HCT116 (cell line): ENCODE measurements around the gene SRGAP2C.

Experiments
- EZH2 ChIP-seq: fragments of 200-600 bp; sonication (generic); IDR thresholded peaks from 2 replicates; pipeline ENCODE4 v1.6.1; 2017; ENCODE audit warnings: antibody characterized with exemption, mixed run types
- EZH2phosphoT487 ChIP-seq: fragments of 200-600 bp; IDR thresholded peaks from 2 replicates; pipeline ENCODE4 v1.6.1; 2018; ENCODE audit warnings: antibody characterized with exemption, borderline replicate concordance
- JUND ChIP-seq: IDR thresholded peaks from 2 replicates; pipeline ENCODE4 v1.6.1; 2012
- POLR2A ChIP-seq: IDR thresholded peaks from 2 replicates; pipeline ENCODE4 v1.7.0; 2011; ENCODE audit warnings: borderline replicate concordance; ENCODE audit not compliant: insufficient read depth, insufficient read length; ENCODE audit errors: extremely low read depth
- ZNF274 ChIP-seq: fragments of 200-500 bp; sonication (Bioruptor generic); IDR thresholded peaks from 2 replicates; pipeline ENCODE4 v1.6.1; 2014; ENCODE audit warnings: mild to moderate bottlenecking, low read depth, low read length, inconsistent platforms
- TF ChIP-seq, protein P1 (sequence below): IDR thresholded peaks from 2 replicates; pipeline ENCODE4 v1.6.1; 2012
- TF ChIP-seq, protein P2 (sequence below), 3 experiments: fragments of 200-600 bp in 1 of 3; sonication (generic) in 1 of 3; IDR thresholded peaks in 2 of 3; conservative IDR thresholded peaks in 1 of 3; 2 replicates each; pipeline ENCODE4 v1.5.1; 2012 to 2017; ENCODE audit warnings: low read depth in 2 of 3, low read length in 2 of 3, antibody characterized with exemption in 1 of 3, borderline replicate concordance in 1 of 3, control low read depth in 1 of 3, mild to moderate bottlenecking in 1 of 3, mixed read lengths in 1 of 3, mixed run types in 1 of 3, moderate library complexity in 1 of 3; ENCODE audit not compliant: insufficient read depth in 1 of 3
- TF ChIP-seq, protein P3 (sequence below): IDR thresholded peaks from 2 replicates; pipeline ENCODE4 v1.6.1; 2012

DNA sequence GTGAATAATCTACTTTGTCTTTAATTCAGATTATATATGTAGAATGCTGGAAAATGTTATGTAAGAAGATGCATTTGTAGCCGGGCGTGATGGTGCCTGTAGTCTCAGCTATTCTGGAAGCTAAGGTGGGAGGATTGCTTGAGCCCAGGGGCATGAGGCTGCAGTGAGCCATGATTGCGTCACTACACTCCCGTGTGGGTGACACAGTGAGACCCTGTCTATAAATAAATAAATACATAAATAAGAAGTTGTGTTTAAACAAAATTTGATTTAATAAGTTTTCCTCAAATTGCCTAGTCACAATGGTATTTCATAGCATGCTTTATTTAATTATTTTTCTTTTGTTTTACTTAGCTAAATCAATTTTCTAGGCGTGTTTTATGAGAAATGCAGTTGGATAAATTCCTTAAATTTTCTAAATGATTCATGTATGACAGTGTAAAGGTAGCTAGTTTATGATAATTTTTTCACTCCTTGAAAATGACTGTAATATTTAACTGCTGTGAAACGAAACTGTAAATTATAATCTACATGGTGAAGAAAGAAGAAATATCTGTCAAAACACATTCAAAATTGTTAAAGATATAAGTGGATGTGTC, 232.6 kb downstream of the SRGAP2C start:
- TF ChIP-seq, protein P1, sequence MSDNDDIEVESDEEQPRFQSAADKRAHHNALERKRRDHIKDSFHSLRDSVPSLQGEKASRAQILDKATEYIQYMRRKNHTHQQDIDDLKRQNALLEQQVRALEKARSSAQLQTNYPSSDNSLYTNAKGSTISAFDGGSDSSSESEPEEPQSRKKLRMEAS = no peak
- TF ChIP-seq ZNF274 = no peak
- no peak for TF ChIP-seq EZH2
- TF ChIP-seq POLR2A = no peak
- TF ChIP-seq EZH2phosphoT487 = no peak
- TF ChIP-seq, protein P2, sequence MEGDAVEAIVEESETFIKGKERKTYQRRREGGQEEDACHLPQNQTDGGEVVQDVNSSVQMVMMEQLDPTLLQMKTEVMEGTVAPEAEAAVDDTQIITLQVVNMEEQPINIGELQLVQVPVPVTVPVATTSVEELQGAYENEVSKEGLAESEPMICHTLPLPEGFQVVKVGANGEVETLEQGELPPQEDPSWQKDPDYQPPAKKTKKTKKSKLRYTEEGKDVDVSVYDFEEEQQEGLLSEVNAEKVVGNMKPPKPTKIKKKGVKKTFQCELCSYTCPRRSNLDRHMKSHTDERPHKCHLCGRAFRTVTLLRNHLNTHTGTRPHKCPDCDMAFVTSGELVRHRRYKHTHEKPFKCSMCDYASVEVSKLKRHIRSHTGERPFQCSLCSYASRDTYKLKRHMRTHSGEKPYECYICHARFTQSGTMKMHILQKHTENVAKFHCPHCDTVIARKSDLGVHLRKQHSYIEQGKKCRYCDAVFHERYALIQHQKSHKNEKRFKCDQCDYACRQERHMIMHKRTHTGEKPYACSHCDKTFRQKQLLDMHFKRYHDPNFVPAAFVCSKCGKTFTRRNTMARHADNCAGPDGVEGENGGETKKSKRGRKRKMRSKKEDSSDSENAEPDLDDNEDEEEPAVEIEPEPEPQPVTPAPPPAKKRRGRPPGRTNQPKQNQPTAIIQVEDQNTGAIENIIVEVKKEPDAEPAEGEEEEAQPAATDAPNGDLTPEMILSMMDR (IDR thresholded peaks at IDR 0.05 in 2 of 3, conservative IDR thresholded peaks at IDR 0.05 in 1 of 3; ENCODE audit: borderline replicate concordance in 1 of 3, insufficient read depth in 1 of 3, low read depth in 2 of 3, low read length in 2 of 3) = no peak
- TF ChIP-seq, protein P3, sequence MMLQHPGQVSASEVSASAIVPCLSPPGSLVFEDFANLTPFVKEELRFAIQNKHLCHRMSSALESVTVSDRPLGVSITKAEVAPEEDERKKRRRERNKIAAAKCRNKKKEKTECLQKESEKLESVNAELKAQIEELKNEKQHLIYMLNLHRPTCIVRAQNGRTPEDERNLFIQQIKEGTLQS = no peak
- no peak for TF ChIP-seq JUND
